ENCODE results near the gene NBEA.

- no peak for TF ChIP-seq POLR2A (IDR thresholded peaks at IDR 0.05)
- TF ChIP-seq CTCF (IDR thresholded peaks at IDR 0.05), result no peak
Observed at GRCh38 chr13:35342440-35342839, 400.4 kb downstream of the NBEA start.
